Measurements from ENCODE around the gene FKBP4.

The FKBP4 gene

DNA sequence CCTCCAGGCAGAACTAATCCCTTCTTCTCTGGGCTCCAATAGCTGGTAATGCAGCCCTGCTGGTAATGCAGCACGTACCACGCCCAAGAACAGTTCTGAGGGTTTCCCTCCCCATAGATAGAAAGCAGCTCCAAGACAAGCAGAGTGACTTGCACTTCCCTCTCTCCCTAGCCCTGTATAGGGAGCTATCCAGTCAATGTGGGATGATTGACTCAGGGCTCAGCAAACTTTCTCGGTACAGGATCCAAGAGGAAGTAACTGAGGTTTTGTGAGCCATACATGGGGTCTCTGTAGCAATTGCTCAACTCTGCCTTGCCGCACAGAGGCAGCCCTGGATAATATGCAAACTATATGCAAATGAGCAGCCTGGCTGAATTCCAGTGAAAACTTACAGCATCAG is 15.5 kb upstream of the FKBP4 start:
- DNase-seq = no peak

DNA sequence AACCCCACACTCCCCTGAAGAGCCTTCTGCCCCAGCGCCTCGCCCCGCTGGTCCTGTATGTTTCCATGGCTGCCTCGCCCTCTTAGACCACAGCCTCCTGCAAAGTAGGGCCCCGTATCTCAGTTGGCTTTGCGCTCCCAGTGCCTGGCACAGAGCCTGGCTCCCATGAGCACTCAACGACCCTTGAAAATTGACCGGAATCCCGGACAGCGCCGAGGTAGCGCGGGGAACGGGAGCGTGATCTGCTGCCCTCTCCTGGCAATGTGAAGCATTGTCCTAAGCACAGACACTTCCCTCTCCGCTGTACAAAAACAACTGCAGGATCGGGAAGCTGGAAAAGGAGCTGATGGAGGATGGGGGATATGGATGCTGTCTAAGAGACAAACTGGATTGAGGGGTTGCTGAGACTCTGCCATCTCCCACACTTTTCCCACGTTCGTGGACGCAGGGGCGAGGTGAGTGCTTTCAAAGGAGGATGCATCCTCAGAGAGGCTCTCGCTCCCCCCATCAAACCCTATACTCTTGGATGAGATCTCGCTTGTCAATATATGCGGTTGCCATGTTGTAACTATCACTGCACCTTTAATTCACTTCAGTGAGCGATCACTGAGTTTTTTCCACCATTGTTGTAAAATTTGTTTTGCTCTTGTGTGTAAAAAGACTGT is 10.7 kb upstream of the FKBP4 start:
- peak; percentile 48 for DNase-seq

DNA sequence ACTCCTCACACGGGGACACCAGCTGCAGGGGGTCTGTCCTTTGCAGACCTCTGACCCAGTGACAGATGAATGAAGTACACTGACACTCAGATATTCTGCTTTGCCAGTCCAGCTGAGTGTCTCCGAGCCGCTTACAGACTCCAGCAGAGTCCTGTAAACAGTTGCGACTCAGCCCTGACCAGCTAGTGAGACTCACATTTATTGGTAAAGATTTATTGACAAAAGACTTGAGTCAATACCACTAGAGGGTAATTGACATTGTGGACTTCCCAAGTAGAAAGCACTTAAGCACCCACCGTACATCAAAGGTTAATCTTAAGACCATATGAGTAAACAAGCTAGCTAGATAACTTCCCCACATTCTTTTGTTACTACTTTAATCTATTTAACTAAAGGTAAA is 9.8 kb upstream of the FKBP4 start:
- no peak for DNase-seq

DNA sequence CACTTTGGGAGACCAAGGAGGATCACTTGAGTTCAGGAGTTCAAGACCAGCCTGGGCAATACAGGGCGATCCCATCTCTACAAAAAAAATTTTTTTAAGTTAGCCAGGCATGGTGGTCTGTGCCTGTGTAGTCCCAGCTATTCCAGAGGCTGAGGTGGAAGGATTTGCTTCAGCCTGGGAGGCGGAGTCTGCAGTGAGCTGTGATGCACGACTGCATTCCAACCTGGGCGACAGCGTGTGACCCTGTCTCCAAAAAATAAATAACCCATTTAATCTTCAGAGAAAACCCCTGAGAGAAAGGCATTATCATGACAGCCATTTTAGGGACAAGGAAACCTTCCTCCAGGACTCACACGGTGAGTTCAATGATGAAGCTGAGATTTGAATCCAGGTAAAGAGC is 3.7 kb upstream of the FKBP4 start:
- DNase-seq = no peak

DNA sequence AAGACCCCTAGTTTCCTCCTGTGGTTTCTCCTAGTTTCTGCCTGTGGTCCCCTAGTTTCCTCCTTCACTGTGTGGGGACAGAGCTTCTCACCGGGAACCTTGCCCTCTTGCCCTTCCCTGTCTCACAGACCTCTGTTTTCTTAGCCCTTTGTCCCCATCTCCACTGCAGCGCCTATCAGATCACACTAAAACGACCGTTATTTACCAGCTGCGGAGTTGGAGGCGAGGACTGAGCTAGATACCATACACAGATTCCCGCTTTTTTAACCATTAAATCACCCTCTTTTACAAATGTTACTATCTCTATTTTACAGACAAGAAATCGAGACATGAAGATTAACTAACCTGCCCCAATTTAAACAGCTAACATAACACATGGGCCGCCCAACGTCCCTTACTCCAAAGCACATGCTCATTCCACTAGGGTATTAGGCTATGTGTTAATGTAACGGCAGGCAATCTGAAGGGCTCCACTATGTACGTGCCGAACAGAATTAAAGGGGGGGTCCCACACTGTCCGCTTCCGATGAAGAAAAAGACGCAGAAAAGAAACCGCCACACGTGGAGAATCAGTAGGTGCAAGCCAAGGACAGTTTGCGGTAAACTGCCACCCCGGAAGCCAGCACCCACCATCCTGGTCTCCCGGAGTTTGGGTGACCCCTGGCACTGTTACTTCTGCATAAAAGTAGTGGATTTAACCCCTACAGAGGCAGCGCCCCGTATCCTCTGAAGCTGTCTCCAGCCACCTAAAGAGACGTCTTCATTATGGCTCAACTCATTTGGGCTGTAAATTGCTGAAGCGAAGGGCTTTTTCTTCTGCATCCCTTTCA is 1.9 kb upstream of the FKBP4 start:
- no peak for DNase-seq

DNA sequence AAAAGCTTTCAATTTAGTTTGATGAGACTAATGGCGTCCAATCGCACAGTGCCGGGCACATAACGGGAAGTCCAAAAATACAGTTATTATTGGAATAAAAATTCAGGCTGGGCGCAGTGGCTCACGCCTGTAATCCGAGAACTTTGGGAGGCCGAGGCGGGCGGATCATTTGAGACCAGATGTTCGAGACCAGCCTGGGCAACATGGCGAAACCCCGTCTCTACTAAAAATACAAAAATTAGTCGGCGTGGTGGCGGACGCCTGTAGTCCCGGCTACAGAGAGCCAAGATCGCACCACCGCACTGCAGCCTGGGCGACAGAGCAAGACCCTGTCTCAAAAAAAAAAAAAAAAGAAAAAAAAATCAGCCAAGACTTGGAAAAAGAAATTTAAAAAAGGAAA is 1.2 kb upstream of the FKBP4 start:
- no peak for DNase-seq

DNA sequence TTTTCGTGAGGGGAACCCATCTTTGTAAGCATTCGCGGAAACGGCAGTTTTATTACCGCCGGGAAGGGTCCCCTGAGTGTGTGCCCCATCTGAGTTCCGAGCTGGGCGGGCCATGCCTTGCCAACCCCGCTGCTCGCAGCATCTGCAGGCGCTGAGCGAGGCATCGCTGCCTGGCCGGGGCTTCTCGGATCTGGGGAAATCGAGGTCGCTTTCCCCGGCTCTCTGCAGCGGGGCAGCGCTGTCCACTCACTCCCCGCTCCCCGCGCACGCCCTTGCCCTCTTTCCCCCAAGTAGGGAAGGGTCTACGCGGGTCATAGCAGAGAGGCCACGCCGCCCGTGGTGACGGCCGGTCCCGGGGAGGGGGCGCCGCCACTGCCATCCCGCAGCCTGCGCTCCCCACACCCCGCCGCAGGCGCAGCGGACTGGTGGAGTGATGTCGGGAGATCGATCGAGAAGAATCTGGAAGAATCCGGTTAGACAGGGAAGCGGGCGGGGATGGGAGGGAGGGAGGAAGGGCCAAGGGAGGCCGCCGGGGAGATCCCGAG is 507 bp upstream of the FKBP4 start:
- DNase-seq = no peak

DNA sequence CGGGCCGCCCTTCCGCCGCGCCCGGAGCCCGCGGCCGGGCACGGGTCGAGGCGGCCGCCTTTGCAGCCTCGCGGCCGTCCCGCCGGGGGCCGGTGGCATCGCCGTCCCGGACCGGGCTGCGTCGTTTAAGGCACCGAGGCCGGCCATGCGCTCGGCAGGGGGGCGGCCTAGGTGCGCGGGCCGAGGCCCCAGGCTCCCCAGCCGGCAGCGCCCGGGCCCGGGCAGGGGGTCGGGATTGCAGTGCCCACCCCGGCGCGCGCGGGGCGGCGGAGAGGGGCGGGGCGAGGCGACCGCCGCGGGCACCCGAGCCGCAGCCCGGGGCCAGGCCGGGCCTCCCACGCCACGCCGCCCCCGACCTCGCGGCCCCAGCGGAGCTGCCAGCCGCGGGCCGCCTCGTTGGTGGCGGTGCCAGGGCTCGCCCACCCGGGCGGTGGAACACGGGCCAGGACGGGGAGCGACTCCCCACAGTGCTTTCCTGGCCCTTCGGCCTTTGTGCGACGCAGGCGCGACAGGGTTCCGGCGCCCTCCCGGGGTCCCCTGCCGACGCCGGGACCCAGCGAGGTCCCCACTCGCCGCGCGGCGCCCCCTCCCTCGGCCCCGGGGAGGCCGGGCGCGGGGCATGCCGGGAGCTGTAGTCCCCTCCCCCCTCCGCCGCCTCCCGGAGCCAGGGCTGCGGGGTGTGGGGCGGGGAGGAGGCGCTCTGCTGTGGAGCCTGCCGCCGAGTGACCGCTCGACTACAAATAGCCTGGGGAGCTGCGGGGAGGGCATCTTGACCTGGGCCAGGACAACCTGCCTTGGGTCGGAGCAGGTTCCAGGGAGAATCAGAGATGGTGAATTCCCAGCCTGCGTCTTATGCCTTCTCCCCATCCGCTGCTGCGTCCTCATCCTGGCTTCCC is 769 bp downstream of the FKBP4 start:
- DNase-seq = peak; percentile 66

DNA sequence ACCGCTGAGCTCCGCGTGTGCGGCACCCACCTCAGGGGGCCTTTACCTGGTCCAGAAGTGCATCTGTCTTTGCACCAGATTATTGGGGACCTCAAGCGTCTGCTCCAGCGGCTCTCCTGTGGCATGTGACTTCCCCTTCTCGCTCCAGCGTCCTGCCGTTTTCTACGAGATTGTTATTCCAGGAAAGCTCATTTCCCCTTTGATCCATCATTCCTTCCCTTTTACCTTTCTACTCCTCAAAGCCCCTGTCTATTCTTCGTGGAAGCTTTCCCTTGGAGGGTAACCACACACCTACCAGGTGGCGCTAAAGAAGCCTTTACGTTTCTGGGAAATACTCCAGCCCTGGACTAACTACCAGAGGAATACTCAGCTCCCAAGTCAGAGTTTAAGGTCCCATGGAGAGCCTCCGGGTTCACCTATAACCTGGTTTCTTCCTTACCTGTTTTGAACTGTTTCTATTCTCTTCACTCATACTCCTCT is 1.5 kb downstream of the FKBP4 start:
- no peak for DNase-seq

DNA sequence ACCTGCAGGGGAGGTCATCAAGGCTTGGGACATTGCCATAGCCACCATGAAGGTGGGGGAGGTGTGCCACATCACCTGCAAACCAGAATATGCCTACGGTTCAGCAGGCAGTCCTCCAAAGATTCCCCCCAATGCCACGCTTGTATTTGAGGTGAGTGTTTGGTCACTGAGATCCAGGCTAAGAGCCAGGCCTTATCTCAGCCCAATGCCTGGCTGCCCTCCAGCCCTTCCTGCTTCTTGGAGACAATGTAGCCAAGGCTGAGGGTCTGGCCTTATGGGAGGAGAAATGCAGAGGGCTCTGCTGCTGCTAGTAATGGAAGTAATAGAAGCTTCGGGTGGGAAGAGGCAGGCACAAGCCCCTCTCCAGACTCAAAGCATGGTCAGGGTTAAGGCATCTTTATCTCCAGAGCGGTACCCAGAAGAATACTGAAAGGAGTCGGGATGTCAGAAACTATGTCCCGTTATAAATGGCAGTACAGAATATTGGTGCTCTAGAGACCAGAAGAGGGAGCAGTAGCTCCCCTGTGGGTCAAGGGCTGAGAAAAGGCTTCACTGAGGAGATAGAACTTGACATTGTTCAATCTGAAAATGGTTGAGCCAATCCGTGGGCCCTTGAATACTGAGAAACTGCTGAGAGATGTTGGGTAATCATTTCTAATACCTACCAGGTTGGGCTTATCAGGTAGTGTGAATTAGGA is 3.1 kb downstream of the FKBP4 start:
- no peak for DNase-seq

DNA sequence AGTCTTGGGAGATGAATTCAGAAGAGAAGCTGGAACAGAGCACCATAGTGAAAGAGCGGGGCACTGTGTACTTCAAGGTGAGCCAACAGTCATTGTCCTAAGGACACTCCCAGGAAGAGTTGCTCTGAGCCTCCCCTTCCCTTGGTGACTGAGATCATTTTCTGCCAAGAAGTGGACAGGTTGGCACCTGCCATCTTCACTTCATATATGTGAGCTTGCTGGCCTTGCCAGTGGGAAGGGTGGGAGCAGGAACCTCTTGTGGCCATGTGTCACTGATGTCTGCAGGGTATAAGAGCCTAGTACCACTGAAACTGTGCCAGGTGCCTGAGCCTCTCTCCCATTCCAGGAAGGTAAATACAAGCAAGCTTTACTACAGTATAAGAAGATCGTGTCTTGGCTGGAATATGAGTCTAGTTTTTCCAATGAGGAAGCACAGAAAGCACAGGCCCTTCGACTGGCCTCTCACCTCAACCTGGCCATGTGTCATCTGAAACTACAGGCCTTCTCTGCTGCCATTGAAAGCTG is 5.3 kb downstream of the FKBP4 start:
- DNase-seq = no peak

DNA sequence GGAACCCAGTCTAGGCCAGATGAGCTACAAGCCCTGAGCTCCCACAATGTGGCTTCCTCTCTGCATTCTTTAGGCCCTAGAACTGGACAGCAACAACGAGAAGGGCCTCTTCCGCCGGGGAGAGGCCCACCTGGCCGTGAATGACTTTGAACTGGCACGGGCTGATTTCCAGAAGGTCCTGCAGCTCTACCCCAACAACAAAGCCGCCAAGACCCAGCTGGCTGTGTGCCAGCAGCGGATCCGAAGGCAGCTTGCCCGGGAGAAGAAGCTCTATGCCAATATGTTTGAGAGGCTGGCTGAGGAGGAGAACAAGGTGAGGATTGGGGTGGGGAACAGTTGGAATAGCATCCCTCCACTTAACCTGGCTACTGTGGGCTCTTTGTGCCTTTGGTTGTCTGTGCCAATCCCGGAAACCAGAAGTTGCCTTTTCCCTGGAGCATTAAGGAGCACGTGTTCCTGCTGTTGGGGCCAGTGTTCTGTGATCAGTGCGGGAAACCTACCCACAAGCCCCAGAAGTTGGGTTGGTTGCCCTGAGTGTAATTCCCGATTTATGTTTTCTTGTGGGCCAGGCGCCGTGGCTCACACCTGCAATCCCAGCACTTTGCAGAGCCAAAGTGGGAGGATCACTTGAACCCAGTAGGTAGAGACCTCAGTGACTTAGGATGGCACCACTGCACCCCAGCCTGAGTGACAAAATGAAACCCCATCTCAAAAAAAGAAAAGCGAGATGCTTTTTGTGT is 6.4 kb downstream of the FKBP4 start:
- no peak for DNase-seq

DNA sequence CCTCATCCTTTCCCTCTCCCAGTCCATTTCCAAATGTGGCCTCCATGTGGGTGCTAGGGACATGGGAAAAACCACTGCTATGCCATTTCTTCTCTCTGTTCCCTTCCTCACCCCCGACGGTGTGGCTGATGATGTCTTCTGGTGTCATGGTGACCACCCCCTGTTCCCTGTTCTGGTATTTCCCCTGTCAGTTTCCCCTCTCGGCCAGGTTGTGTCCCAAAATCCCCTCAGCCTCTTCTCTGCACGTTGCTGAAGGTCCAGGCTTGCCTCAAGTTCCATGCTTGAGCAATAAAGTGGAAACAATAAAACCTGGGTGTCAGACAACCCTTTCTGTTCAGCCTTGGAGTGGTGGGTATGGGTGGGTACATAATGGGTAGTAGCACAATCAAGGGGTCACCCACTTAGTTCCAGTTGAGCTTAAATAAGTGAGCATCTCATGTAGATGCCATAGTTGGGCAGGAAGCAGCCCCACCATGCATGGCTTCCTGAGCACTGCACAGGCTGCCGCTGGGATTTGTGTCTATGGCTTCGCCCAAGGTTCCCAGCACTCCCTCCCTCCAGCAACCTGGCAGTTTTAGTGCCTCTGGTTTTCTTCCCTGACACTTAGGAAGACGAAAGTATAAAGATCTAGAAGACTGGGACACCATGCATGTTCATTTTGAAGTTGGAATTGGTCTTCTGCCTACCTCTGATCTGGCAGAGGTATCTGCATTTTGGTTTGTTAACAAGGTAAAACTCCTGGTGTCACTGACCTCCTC is 9.0 kb downstream of the FKBP4 start:
- no peak for DNase-seq

DNA sequence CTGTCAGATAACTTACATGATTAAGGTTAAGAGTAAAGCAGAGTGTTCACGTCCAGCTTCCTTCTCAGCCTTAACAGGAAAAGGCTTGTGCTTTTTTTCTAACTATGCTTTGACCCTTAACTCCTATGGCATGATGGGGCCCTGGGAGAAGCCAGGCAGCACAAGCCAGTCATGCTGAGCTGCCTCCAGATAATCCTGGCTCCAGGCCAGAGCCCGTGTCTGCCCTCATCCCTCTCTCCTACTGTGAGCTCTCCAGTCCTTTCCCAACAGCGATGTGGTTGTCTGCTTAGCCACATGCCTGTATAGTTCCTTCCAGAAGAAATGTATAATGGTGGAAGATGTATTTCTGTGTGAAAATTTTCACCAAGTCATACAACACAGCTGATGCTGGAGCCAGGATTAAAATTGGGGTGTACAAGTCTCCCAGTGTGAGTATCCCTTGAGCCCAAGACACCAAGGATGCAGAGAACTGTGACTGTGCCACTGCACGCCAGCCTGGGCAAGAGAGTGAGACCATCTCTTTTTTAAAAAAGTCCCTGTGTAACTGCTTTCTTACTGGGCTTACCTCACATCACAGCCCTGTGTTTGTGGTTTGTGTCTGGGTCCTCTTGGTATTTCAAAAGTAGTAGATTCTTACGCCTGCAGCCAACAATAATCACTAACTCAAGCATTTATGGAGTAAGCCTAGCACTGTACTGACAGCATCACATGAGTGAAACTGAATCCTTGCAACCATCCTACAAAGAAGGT is 9.8 kb downstream of the FKBP4 start:
- peak; percentile 76 for DNase-seq

DNA sequence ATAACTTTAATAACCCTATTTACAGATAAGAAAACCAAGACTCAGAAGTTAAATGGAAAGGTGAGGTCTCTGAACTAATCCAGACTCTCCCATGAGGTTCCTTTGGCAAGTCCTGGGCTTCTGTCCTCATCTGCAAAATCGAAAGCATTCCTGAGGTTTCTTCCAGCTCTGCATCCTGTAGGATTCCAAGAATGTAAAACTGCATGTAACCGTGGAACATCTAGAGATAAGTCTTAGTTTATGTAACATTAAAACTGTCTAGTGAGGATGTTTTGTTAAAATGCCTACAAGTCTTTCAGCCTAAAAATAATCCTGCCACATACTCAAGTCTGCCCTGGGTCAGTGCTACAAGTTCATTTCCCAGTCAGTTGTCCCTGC is 10.4 kb downstream of the FKBP4 start:
- peak; percentile 60 for DNase-seq

DNA sequence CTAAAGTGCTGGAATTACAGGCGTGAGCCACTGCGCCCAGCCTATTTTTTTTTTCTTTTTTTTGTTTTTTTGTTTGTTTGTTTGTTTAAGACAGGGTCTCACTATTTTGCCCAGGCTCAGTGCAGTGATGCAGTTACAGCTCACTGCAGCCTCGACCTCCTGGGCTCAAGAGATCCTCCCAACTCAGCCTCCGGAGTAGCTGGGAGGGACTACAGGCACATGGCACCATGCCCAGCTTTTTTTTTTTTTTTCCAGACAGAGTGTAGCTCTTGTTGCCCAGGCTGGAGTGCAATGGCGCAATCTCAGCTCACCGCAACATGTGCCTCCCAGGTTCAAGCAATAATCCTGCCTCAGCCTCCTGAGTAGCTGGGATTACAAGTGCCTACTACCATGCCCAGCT is 11.9 kb downstream of the FKBP4 start:
- DNase-seq = no peak

DNA sequence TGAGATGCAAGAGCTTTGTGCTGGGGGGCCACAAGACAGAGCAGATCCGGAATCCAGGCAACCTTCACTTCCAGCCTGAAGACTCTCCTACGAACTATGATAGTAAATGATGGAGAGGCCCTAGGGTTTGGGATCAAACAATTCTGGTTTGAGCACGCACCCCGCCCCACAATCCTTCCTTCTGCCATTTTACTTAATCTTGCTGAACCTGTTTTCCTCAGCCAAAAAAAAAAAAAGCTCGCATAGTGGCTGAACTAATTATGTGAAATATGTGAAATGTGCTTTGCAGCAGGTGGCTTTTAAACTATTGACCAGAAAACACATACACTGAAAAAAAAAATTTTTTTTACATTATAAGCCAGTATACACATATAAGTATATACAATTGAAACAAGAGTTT is 17.0 kb downstream of the FKBP4 start:
- no peak for DNase-seq

DNA sequence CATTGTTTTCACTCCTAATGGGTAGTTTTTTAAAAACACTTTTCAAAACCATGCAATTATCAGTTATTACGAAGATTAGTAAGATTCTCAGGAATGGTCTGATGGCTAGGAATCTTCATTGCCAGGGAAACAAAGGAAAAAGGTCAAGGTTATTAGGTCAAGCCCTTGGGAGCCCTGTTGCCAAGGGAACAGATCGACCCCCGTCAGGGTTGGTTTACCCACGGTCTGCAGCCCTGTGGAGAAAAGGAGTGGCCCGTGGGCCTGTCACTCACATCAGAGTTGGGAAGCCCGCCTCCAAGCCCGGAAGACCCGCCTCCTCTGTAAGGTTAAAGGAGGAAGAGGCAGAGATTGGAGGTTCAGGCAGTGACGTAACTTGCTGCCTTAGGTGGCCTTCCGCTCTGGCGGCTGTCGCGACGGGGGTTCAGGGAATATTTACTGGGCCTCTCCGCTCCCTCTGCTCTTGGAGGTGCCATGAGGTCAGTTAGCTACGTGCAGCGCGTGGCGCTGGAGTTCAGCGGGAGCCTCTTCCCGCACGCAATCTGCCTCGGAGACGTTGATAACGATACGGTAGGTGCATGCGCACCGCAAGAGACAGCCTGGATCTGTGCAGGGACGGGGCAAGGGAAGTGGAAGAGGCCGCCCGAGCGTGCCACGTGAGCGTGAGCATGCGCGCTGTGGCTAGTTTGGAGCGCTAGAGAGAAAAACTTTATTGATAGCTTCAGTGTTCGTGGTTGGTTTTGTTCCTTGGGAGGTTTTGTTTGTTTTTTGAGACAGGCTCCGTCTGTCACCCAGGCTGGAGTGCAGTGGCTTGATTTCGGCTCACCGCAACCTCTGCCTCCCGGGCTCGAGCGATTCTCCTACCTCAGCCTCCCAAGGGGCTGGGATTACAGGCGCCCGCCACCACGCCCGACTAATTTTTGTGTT is 17.8 kb downstream of the FKBP4 start, which contains the start of gene ITFG2:
TSS of gene ITFG2 (plus strand) at position 379 of the 924 bp plus-strand sequence. CDS start at position 472, 93 bp downstream.
- DNase-seq = peak; percentile 99

All from fibroblast of skin of scalp (primary cell).